HG03060 (cell line): ENCODE measurements around the gene JAGN1.
"Not testable (repeated sequence)": the region's sequence is repeated elsewhere in the genome, so short reads cannot be mapped to it uniquely, and the experiment has no call there.

ENCODE experiments used
- ATAC-seq: cut with Tn5 transposase; IDR thresholded peaks from one replicate; pipeline ENCODE4 v1.9.1; 2021; ENCODE audit warnings: low read depth, moderate number of reproducible peaks; ENCODE audit not compliant: unreplicated experiment

JAGN1 gene

DNA sequence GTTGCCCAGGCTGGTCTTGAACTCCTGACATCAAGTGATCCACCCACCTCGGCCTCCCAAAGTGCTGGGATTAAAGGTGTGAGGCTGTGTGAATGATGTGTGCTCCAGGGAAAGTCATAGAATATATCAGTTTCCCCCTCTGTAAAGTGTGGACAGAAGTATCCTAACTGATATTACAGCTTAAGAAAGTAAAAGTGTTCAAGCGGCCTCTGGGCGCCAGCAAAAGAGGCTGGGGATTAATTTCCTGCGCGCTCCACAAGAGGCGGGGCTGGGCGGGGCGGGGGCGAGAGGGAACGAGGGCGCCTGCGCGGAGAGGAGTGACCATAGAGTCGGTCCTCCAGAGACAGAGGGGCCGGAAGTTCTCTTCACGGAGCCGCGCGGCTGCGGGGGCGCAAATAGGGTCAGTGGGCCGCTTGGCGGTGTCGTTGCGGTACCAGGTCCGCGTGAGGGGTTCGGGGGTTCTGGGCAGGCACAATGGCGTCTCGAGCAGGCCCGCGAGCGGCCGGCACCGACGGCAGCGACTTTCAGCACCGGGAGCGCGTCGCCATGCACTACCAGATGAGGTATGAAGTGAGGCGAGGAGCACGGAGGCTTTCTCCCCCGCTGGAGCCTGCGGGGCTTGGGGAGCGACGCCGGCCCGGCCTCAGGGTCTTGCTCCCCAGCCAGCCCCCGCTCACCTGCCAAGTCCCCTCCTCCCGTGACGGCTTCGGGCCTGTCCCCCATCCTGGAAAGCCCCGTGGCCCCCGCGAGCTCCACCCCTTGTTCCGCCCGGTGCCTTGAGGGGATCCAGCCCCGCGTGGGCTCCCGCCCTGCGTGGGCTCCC lies at the start of gene JAGN1:
TSS of gene JAGN1 (plus strand) at position 362 of the 823 bp plus-strand sequence. CDS start at position 475, 113 bp downstream.
- ATAC-seq, result no peak

DNA sequence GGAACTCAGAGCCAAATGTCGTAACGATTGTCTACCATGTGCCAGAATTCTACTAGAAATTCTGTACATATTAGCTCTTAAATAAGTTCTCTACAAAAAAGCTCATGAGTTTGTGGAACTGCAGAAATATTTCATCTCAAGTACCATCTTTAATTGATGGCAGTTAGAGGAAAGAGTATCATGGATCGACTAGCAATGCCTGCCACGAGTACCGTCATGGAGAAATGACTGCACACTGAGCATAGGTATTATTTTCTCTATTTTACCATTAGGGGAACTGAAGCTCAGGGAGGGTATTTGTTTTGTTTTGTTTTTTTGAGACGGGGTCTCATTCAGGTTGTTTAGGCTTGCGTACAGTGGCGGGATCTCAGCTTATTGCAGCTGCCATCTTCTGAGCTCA lies 49.4 kb upstream of the JAGN1 start:
- no peak for ATAC-seq

DNA sequence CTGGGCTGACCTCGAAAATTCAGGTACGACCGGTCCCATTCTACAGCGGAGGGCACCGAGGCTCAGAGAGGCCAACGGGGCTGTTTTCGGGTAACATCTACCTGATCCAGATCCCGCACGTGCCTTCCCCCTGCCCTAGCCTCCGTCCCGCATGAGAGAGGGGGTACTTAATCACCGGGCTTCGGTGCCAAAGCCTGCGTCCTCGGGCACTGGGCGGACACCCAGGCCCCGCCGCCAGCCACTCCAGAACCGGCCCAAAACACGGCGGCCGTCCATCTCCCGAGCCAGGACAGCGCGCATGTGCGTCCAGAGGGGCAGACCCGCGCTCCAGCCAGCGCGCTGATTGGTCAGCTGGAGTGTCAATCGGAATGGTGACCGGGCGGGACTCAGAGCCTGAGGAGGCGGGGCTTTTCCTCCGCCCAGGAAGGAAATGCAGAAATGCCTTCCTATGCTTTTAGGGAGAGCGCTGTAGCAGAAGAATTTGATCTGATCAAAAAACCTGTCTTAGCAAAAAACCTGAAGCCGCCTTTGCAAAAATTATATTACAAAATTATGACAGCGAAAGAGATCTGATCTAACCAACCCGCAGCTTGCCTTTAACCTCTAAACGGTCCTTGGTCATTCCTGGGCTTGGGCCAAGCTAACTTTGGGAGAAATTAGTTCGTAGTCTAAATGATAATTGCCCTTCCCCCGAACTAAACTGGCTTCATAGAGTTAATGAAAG lies 46.5 kb upstream of the JAGN1 start, which contains the start of gene RPUSD3:
TSS of gene RPUSD3 (minus strand) at position 294 of the 724 bp plus-strand sequence. CDS start at position 276, 18 bp downstream.
- peak; percentile 93 for ATAC-seq

DNA sequence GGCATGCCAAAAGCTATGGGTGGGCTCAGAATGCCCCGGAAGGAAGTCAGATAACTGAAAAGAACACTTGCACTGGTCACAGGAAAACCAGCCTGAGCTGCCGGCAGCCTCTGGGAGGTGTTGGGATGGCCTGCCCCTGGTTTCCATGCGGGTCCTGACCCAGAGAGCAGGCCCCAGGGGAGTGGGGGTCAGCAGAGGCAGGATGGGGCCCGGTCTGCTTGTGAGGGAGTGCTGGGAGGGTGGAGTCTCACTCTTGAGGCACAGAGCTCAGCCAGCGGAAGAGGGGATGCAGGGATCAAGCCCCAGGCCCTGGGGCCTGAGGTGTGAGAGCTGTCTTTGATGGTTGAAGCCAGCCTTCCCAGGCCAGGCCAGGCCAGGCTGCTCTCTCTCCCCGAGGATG lies 44.2 kb upstream of the JAGN1 start:
- no peak for ATAC-seq

DNA sequence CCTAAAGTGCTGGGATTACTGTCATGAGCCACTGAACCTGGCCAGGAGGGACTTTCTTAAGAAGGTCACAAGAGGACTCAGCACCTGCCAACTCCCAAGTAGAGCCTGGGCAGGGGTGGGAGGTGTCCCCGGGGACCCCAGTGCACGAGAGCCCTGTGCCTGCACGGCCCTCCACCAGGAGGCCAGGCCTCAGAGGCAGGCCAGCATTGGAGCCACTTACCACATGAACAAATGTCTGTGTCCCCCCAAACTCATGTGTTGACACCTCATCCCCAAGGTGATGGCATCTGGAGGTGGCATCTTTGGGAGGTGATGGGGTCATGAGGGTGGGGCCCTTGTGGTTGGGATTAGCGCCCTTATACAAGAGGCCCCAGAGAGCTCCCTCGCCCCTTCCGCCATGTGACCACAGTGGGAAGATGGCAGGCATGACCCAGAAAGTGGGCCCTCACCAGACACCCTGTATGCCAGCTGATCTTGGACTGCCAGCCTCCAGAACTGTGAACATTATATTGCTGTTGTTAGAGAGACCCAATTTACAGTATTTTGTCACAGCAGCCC lies 43.4 kb upstream of the JAGN1 start:
- no peak for ATAC-seq

DNA sequence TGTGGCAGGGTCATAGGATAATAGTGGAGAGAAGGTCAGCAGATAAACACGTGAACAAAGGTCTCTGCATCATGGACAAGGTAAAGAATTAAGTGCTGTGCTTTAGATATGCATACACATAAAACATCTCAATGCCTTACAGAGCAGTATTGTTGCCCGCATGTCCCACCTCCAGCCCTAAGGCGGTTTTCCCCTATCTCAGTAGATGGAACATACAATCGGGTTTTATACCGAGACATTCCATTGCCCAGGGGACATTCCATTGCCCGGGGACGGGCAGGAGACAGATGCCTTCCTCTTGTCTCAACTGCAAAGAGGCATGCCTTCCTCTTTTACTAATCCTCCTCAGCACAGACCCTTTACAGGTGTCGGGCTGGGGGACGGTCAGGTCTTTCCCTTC lies 42.5 kb upstream of the JAGN1 start:
- not testable (repeated sequence) for ATAC-seq

DNA sequence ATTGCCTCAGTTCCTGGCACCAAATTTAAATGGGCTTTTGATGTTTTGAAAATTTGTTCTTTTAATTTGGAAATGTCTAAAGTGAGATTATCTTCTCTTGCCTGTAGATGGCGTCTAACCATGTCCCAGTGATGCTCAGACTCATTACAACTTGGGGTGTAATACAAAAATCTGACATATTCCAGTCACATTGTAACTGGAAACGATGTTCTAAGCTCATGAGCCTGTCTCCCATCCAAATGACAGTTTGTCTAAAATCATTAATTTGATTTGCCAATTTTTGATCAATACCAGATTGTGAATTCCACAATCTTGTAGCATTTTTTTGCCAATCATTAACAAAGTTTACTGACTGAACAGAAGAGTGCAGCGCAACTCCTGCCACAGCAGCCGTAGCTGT lies 41.5 kb upstream of the JAGN1 start:
- not testable (repeated sequence) for ATAC-seq

DNA sequence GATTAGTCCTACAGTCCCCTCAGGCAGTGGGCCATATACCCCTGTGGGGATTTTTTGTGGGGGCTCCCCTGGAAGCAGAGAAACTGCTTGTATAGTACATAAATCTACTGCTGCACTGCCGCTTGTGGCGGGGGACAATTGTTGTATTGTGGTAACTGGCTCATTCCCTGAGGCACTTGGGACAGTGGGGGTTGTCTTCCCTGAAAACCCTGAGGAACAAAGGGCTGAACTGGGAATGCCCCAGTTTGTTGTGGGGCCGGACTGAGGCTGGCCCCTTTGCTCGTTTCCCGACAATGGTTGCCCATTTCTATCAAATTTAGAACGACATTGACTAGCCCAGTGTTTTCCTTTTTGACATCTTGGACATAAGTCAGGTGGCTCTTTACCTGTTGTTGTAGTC lies 39.0 kb upstream of the JAGN1 start:
- ATAC-seq, result not testable (repeated sequence)

DNA sequence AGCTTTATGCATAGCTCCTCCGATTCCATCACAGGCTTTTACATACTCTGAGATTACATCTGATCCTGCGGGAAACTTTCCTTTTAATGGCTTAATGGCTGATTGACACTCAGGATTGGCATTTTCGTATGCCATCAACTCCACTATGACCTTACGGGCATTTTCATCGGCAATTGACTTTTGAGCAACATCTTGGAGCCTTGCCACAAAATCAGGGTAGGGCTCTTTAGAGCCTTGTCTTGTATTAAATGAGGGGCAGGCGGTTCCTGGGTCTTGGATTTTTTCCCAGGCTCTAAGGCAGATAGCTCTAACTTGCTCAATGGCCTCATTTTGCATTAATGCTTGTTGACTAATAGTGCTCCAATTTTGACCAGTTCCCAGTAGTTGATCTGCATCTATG lies 38.5 kb upstream of the JAGN1 start:
- ATAC-seq, result not testable (repeated sequence)

DNA sequence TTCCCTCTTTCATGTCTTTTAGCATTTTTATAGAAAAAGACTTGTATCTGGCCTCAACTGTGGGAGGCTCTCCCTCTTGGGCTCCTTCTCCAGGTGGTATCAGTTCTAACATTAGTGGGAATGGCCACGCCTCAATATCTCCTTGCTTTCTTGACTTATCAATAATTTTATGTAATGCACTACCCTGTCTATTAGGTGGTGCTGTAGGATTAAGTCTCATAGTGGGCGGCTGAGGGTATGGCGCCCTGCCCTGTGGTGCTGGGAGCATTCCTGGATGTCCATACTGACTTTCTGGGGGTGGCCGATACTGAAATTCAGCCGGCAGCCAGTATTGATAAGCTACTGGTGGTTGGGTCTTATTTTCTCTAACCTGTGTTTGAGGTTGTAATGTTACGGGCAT lies 37.9 kb upstream of the JAGN1 start:
- ATAC-seq, result no peak

DNA sequence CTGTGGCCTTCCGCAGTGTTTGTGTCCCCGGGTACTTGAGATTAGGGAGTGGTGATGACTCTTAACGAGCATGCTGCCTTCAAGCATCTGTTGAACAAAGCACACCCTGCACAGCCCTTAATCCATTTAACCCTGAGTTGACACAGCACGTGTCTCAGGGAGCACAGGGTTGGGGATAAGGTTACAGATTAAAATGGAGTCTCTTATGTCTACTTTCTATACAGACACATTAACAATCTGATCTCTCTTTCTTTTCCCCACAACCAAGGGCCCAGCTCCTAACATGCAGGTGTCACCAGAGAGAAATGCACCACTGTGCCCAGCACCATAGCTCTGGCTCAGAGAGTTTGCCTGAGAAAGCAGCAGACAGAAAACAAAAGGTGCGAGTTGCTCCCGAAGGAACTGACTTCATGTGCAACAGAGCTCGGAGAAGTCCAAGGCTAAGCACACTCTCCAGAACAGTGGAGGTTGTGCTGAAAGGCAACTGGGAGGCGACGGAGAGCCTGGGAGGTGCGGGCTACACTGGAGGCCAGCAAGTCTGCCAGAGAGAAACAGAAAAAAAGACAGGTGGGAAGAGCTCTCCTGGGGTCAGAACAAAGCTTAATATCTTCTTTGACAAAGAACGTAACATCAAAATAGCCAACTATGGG lies 36.0 kb upstream of the JAGN1 start:
- ATAC-seq, result not testable (repeated sequence)

DNA sequence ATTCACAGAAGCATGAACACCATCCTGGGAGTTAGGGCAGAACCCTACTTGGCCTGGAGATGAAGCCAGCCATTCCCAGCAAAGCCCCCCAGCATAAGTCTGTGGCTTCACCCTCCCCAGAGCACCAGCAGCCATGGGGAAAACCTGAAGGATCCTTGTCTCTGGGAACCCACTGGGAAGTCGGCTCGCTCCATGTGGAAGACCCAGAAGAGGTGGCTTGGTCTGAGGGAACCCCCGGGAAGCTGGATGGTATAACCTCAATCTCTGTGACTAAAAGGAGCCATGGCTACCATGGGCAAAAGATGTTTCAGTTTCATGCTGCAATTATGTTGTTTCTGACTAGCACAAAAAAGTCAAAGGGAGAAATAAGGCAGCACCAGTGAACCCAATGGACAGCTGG lies 34.8 kb upstream of the JAGN1 start:
- no peak for ATAC-seq

DNA sequence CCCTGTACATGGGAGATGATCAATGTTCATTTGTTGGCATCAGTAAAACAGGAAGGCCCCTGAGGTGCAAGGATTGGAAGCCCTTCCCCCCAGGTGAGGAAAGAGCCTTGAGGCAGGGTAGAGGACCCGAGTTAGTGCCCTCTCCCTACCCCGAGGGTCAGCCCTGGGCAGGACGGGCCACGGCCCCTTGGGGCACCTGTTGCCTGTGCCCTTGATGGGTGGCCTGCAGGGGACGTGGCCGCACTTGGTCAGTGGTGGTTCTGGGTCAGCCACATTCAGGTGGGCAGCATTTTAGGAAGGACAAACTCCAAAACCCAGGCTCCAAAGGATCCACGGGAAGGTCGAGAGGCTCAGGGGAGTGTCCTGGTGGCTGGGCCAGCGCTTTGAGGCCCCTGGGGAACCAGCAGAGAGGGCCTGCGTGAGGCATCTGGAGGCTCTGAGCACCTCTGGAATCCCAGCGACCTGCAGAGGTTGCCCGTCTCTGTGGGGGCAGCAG lies 30.8 kb upstream of the JAGN1 start:
- no peak for ATAC-seq

DNA sequence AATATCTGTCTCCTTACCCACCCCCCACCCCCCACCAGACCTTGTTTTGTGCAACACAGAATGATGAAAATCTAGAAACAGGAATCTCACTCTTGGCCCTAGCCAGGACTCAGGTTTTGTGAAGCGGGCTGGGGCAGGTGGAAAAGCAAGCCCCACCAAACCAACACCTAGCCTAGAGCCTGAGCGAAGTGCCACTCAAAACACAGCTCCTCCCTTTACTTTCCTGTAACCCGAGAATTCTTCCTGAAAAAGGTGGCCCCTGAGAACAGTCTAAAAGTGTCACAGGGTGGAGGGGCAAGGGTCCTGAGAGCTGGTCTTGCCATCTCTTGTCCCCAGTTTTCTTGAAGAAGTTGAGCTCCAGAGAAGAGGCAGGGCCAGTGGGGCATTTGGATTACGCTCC lies 29.2 kb upstream of the JAGN1 start:
- ATAC-seq, result no peak

DNA sequence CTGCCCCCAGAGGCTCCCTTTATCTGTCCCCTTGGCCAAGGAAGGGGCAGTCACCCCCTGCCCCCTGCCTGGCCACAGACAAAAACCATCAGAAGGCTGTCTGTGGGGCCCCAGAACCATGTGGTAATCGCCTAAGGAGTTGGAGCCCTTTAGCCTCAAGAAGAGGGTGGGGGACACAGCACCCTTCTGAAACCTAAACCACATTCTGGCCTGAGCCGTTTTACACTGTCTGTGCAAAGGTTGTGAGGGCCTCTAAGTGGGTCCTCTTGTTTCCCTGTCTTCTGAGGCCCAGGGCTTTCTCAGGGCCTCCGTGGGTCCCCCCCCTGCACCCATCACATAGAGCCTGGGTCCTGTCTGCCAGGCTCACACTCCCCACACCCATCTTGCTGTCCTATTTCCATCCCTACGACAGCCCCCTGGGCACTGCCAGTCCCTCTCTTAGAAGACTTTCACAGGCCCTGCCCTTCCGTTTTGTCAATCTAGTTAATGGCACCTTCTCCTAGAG lies 28.7 kb upstream of the JAGN1 start:
- no peak for ATAC-seq

DNA sequence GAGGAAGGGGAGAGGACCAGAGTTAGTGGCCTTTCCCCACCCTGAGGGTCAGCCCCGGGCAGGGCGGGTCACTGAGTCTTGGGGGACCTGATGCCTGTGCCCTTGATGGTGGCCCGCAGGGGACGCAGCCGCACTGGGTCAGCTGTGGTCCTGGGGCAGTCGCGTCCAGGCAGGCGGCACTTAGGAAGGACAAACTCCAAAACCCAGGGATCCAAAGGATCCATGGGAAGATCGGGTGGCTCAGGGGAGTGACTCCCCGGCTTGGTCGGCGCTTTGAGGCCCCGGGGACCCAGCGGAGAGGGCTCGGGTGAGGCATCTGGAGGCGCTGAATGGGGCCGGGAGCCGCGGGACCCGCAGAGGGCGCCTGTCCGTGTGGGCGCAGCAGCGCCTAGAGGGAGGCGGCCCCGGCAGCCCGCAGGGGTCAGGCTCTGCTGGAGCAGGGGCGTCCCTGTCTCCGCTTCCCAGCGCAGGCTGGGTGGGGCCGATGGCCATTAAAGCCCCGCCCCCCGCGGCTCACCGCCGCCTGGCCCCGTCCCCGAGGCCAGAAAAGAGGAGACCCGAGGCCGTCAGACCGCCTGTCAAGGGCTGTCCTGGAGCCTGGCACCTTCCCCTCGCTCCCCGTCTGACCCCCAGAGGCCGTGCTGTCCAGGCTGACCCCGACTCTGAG lies 27.9 kb upstream of the JAGN1 start:
- ATAC-seq, result no peak

DNA sequence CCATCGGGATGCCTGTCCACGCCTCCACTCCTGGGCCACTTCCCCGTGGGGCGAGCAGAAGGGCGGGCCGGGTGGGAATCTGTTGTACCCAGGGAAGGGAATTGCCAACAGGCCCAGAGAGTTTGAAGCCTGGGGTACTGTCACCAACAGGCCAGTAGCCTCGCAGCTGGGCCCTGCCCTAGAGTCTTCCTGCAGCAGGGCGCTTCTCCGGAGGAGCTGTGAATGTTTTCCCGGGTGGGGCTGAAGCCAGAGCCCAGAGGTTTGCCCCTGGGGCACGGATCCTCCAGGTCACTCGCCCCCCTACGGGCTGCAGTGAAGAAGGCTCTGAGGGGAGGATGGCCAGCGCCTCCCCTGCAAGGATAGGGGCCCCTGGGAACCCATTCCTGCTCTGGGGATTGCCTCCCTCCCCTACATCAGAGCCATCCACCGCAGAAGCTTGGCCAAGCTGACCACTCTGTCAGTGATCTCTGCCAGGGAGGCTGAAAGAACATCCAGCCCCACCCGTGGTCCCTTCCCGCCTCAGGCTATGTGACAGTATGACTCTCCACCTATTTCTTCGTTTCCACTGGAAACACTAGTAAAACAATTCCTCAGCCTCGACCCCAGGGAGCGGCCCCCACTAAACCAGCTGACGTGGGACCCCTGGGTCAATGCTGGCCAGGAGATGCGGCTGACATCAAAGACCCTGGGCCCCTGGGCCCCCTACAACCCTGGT lies 27.2 kb upstream of the JAGN1 start:
- ATAC-seq, result no peak

DNA sequence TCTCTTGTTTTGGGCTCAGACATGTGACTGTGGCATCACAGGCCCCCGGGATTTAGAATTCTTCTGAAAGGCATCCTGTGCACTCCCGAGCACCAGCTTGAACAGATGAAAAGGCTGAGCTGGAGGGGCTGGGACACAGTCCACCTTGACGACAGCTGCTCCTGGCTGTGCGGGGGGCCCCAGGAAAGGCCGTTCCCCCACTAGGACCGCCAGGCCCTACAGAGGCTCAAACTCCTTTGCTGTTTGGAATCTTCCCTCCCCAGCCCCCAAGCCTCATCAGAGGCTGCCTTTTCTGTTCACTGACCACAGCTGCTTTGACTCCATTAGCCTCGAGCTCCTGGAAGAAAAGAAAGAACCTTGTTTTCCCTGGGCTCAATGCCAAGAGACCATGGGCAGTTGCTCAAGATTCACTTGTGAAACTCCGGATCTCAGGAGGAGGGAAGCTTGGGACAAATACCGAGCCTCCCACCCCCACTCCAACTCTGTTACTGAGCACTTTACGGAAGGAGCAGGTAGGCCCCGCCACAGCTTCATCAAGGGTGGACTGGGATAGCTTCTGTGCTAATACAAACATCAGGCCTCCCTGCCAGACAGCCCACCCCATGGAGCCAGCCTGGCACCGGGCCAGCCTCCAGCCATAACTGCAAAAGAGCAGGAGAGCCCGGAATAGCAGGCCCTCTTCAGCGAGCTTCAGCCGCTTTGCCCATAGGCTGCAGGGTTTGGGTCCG lies 26.0 kb upstream of the JAGN1 start:
- no peak for ATAC-seq
